GM19240 (cell line): ENCODE measurements around the gene MYLK4.

Source experiments
- DNase-seq: peaks from one replicate; pipeline ENCODE4 v3.0.0; 2011; ENCODE audit warnings: low spot score; ENCODE audit not compliant: insufficient read length

The MYLK4 gene

GRCh38 chr6:2750832-2751231 lies at the start of gene MYLK4:
MYLK4 (minus strand) TSS chr6:2750922; CDS start chr6:2749294, 1,628 bp downstream.
- no peak for DNase-seq

DNA sequence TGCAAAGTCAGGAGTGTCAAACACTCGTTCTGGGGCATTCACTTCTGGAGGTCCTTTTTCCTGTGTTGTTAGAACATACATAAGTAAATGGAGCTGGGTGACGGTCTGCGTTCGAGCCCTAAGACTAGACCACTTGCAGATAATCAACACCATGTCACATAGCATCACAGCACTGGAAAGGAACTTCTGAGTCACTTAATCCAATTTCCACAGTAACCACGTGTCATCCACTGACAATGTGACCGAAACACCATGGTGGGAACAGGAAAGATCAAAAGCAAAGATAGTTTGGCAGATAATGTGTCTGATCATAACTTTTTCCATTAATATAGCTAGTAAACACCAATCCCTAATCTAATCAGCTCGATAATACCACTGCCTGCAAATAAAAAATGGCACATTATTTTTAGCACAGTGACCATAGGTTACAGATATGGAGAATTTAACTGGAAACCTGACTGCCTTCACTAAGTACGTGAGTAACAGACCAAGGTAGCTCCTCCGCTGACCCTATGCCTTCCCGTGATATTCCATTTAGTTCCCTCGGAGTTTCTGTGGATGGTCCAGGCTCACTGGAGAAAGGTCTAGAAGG lies 49.3 kb upstream of the MYLK4 start:
- no peak for DNase-seq

- DNase-seq, result no peak
Observed at GRCh38 chr6:2798586-2799134, 47.9 kb upstream of the MYLK4 start.

DNA sequence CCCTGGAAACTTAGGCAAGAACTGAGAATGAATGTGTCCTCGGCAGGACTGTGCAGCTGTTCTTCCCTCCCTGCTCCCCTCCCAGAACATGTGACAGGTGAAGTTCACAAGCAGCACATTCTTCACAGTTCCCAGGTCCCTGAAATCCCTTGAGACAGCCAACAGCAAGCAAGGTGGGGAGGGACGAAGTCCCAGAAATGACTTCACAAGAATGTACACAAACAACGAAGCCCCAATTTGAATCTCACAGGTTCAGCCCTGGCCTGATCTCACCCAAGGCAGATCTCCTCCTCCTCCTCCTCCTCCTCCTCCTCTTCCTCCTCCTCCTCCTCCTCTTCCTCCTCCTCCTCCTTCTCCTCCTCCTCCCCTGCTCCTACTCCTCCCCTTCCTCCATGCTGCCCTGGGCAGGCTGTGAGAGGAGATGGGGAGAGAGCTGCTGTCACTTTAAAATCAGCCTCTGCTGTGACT lies 46.9 kb upstream of the MYLK4 start:
- DNase-seq, result no peak

GRCh38 chr6:2796861-2797260 lies 46.1 kb upstream of the MYLK4 start:
- DNase-seq, result no peak

DNA sequence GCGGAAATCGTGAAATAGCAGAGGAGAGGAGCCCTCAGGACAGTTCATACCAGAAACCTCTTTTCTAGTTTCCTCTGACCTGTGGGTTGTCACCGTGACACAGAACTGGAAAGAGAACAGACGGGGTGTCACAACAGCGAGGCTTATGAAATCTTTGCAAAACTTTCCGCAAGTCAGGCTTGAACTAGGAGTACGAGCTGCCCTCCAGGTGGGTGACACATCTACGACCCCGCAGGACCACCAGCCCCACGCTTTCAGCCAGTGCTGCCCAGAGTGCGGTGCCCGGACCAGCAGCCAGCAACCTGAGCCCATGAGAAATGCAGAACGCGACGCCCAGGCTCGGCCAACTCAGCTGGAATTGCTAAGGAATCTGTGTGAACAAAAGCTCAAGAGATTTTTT lies 45.2 kb upstream of the MYLK4 start:
- DNase-seq, result no peak

DNA sequence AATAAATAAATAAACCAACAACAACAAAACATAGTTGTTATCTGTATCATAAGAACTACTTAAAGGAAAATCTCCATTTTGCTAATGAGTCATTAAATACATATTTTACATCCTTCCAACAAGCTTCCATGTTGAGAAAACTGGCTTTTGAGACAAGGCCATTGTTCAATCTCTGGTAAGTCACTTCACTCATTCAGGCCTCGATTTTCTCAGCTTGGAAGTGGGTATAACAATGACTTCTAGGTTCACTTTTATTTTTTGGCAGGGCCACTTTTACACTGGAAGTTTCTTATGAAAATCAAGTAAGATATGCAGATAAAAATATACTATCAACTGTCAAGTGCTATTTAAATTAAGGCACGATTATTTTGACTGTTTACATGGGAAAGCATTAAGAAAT lies 44.4 kb upstream of the MYLK4 start:
- no peak for DNase-seq

DNA sequence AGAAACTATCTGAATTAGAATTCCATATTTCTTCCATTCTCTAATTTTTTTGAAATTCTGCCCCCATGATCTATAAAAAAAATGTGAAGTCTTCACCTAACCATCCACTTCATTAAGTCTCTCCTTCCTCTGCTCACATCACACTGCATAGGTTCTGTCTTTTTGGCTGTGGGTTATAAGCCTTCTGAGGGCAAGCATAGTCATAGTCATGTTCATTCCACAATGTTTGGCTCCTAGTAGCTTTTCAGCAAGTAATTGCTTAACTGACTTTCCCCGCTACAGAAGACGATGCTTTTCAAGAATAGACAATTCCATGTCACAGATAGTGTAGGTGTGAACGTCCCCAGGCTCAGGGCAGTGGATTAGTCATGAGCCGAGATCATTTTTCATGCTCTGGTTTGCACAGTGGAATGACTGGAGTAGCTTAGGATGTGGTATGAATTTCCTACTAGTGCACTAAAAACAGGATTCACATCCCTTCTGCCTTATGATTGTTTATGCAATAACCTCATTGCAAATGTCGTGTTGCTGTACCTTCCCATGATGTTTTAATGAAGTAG lies 43.5 kb upstream of the MYLK4 start:
- no peak for DNase-seq

DNA sequence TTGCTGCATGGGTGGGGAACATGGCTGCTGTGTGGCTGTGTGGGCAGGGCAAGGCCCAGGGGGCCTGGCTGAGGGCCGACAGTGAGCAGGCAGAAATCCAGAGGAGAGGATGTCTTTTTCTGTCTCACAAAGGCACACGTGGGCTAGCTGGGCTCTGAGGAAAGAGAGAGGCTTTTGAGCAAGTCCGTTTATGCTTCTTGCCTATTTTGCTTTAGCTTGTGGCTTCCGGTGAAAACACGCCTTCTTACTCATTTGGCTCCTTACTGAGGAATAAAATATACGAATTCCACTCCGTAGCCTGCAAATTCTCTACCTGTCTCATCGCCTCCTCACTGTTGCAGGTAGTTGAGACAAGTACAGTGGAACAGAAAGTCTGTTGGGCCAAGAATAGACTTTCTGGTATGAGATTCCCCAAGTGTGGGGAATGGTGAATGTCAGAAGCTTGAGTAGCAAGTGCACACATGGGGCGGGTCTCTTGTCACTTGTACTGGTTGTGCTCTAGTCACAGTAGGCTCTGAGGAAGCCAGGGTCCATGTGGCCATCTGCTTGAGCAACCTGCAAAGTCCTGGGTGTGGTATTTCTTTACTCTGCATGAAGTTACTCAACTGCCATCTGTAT lies 42.9 kb upstream of the MYLK4 start:
- DNase-seq, result peak; percentile 10

- no peak for DNase-seq
Observed at GRCh38 chr6:2792330-2793110, 41.8 kb upstream of the MYLK4 start.

- DNase-seq, result no peak
Observed at GRCh38 chr6:2791450-2791974, 40.8 kb upstream of the MYLK4 start.

DNA sequence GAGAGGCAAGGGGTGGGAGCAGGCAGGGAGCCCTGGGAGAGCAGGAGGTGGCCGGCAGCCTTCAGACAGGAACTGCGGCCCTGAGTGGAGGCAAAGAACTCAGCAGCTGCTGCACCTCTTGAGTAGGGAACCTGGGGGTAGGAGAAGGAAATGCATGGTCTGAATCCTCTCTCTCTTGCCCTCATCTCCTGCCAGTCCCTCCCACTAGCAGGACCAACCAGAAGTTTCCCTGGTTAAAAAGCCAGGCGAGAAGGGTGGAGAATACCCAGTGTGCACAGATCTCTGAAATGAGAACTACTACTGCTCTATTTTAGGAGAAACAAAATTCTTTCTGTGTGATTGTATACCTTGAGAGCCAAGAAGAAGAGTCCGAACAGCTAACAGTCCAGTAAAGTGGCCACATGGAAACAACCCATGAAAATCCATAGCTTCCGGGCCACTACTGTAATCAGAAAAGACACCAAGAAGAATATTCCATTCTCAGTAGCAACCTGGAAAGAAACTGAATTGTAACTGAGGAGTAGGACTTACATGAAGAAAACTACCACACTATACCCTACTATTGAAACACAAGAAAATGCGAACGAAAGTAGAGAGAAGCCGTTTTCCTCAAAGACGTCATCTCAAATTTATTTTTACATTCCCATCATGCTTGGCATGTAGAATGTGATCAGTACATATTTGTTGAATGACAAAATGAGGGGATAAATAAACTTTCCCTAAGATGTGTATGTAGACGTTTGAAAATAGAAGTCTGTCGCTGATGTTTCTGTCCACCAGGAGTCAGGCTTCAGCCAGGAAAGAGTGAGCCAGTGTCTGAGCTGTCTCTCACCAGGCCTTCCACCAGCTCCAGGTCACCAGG lies 40.1 kb upstream of the MYLK4 start:
- DNase-seq, result peak; percentile 68

DNA sequence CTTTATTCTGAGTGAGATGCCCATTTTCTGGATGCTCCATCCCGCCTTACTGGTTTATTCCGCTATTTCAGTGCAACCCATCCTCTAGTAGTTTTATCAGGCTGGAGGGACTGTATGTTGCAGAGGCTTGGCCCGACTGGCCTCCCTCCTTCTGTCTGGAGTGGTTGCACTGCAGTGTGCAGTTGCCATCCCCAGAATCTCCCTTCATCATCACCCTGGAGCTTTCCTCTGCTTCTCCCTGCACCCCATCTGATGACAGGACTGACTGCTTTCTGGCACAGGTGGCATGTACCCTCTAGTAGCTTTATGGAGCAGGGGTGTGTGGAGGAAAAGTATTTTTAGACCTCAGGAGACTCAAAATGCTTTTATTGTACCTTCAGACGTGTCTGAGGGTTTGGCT lies 35.5 kb upstream of the MYLK4 start:
- no peak for DNase-seq

DNA sequence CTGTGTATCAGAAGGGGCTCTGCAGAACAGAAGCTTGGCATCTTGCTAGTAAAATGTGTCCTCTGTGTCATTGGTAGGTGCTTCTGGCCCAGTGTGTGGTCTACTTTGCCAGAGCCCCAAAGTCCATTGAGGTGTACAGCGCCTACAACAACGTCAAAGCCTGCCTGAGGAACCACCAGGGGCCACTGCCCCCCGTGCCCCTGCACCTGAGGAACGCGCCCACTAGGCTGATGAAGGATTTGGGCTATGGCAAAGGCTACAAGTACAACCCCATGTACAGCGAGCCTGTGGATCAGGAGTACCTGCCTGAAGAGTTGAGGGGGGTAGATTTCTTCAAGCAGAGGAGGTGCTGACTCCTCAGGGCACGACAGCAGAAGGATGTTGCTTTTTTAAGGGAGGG lies 34.2 kb upstream of the MYLK4 start:
- no peak for DNase-seq

DNA sequence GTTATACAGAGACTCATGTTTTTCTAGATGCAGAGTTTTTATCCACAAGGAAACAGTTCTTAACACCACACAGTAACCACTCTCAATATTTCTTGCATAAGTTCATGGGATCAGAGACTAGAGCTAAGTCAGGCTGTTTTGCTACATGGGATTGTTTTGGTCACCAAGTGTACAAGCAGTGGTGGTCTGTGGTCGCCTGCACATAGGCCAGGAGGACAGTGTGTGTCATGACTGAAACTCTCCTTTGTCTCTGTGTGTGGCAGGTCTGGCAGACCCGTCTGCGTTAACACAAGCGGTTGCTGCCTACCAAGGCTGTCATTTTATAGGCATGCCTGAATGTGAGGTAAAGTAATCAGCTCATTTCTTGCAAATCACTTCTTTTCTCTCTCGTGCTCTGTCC lies 33.3 kb upstream of the MYLK4 start:
- DNase-seq, result no peak

DNA sequence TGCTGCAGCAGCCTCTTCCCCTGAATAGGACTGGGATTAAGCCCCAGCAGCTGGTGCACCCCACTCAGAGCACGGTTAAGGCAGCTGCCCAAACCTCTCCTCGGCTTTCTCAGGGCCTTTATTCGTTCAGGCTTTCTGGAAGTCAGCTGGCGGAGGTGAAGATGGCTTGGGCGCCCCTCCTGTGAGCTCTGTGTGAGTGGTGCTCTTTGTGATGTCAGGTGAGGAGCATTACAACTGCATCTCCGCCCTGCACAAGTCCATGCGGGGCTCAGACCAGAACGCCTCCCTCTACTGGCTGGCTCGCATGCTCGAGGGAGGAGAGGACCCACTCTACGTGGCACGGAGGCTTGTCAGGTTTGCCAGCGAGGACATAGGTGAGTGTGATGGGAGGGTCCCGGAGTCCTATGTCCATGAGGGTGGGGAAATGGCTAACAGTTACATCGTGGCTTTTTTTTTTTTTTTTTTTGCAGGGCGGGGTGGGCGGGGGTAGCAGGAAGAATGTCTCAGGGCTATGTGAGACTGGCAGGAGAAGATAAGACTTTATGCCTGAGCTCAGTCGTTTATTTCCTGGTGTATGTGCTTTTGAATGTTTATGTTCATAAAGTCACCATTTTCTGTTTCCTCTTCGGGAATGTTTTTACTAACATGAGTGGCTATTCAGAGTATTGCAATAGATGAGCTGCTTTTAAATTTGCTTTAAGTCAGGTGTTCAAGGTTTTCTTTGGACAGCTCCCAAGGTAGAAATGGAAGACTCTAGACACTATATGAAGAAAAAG lies 32.7 kb upstream of the MYLK4 start:
- no peak for DNase-seq

DNA sequence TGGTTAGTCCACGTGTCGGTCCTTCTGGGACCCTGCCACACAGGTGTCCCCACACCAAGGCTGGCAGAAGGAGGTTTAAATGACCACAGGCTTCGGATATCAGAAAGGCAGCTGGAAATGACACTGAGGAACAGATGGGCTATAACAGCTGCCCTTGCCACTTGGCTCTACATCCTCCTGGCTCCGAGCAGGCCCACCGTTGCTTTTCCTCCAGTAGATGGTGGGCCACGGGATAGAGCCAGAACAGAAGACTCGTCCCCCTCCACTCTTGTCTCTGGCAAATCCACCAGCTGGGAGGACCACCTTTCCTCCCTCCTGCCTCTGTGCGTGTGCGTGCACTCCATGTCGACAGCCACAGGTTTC lies 32.1 kb upstream of the MYLK4 start:
- DNase-seq, result no peak

GRCh38 chr6:2782356-2782708 lies 31.6 kb upstream of the MYLK4 start:
- DNase-seq, result no peak

DNA sequence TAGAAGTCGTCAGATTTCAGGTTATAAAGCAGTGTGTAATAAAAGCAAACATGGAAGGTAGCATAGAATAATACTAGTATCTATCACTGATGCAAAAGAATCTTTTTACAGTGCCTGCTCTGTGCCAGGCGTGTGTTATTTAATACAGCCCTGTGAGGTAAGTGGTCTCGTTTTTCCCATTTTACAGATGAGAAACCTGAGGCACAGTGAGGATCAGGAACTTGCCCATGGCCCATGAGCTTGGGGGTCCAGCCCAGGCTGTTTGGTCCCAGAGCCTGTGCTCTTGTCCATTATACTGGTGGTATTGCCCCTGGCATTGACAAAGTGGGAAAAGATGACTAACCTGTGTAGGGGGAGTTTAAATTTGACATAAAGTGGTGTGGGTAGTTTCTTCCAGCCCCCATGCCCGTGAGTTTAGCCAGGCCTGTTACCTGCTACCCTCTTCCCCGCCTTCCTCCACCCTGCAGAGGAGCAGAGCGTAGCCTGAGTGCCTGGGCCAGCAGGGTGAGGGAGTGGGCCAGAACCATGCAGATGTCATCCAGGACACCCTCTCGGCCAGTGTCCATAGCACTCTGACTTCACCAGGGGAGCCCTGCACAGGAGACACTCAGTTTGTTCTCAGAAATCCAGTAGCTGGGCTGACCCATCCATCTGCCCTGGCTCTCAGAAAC lies 31.1 kb upstream of the MYLK4 start:
- no peak for DNase-seq
